H1 (cell line): Measurements from ENCODE around the gene PASK. TPM values are rescaled to one million over a fixed set of nuclear protein-coding genes. Genes with fewer than 3 reads are reported as not detected.

ENCODE experiments used
- CTBP2 ChIP-seq: IDR thresholded peaks from 2 replicates; pipeline ENCODE4 v1.7.0; 2011; ENCODE audit warnings: borderline replicate concordance, mild to moderate bottlenecking, moderate library complexity, mixed read lengths, low read length; ENCODE audit not compliant: insufficient read depth, insufficient read length
- POLR2A ChIP-seq, 2 experiments: IDR thresholded peaks; 1 replicate in 1 of 2; 2 replicates in 1 of 2; pipeline ENCODE4 v1.6.1; 2011; ENCODE audit warnings: low read depth in 2 of 2, low read length in 2 of 2, mild to moderate bottlenecking in 2 of 2; ENCODE audit errors: control extremely low read depth in 1 of 2
- SAP30 ChIP-seq: fragments of 300-600 bp; sonication (generic); IDR thresholded peaks from 2 replicates; pipeline ENCODE4 v1.7.1; 2012; ENCODE audit warnings: low read length, moderate library complexity, mild to moderate bottlenecking, inconsistent platforms; ENCODE audit not compliant: insufficient read depth, insufficient replicate concordance
- TEAD4 ChIP-seq: IDR thresholded peaks from 2 replicates; pipeline ENCODE4 v1.6.1; 2012; ENCODE audit warnings: low read depth, low read length, inconsistent platforms, mixed read lengths
- polyA plus RNA-seq, 7 experiments: library from polyadenylated mRNA; depleted of rRNA in 3 of 7; stranded (reverse) in 5 of 7; unstranded in 2 of 7; fragments of >200 nt in 5 of 7; fragments of 200-250 nt in 2 of 7; gene quantifications; 1 replicate in 5 of 7; 2 replicates in 1 of 7; 4 replicates in 1 of 7; pipeline versions ENCODE4 v1.2.1 to v1.2.3, GENCODE V29; 2011 to 2013; ENCODE audit warnings: missing spikeins in 2 of 7, mixed read lengths in 2 of 7
- total RNA-seq: library from RNA; stranded (reverse); fragmentation: NEBNext Ultra II Directional; extraction: Animal tissue kit (Norgen Biotek cat#: 25700); gene quantifications from 2 replicates; pipeline ENCODE4 v1.2.1, GENCODE V29; 2021
- TF ChIP-seq, protein P1 (sequence below): fragments of 300-600 bp; sonication (generic); IDR thresholded peaks from 2 replicates; pipeline ENCODE4 v1.7.1; 2012; ENCODE audit warnings: low read length, moderate library complexity, mild to moderate bottlenecking, inconsistent platforms; ENCODE audit not compliant: insufficient replicate concordance

Gene PASK
- total and polyA plus RNA-seq, 2 of the 8 experiments (the other 6 are each of a cell fraction or from before 2014, with no cell fraction given), result 20.5 to 66.1 TPM

DNA sequence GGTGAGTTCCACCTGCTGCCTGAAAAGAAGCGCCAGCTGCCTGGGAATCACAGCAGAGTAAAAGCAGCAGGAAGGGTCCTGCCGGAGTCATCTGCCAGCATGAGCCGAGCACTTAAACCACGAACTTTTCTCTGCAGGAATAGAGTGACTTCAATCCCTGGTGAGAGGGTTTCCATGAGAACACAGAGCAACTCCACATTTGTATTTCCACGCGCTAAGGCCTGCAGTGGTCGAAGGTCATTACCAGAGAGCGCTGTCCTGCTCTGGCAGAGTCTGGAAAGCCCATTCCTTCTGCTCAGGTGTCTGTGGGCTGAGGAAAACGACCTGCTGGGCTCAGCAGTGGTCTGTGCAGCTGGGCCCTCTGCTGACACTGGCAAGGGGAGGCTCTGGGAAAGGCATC lies 6.7 kb downstream of the PASK start (continued):
- TF ChIP-seq, protein P1, sequence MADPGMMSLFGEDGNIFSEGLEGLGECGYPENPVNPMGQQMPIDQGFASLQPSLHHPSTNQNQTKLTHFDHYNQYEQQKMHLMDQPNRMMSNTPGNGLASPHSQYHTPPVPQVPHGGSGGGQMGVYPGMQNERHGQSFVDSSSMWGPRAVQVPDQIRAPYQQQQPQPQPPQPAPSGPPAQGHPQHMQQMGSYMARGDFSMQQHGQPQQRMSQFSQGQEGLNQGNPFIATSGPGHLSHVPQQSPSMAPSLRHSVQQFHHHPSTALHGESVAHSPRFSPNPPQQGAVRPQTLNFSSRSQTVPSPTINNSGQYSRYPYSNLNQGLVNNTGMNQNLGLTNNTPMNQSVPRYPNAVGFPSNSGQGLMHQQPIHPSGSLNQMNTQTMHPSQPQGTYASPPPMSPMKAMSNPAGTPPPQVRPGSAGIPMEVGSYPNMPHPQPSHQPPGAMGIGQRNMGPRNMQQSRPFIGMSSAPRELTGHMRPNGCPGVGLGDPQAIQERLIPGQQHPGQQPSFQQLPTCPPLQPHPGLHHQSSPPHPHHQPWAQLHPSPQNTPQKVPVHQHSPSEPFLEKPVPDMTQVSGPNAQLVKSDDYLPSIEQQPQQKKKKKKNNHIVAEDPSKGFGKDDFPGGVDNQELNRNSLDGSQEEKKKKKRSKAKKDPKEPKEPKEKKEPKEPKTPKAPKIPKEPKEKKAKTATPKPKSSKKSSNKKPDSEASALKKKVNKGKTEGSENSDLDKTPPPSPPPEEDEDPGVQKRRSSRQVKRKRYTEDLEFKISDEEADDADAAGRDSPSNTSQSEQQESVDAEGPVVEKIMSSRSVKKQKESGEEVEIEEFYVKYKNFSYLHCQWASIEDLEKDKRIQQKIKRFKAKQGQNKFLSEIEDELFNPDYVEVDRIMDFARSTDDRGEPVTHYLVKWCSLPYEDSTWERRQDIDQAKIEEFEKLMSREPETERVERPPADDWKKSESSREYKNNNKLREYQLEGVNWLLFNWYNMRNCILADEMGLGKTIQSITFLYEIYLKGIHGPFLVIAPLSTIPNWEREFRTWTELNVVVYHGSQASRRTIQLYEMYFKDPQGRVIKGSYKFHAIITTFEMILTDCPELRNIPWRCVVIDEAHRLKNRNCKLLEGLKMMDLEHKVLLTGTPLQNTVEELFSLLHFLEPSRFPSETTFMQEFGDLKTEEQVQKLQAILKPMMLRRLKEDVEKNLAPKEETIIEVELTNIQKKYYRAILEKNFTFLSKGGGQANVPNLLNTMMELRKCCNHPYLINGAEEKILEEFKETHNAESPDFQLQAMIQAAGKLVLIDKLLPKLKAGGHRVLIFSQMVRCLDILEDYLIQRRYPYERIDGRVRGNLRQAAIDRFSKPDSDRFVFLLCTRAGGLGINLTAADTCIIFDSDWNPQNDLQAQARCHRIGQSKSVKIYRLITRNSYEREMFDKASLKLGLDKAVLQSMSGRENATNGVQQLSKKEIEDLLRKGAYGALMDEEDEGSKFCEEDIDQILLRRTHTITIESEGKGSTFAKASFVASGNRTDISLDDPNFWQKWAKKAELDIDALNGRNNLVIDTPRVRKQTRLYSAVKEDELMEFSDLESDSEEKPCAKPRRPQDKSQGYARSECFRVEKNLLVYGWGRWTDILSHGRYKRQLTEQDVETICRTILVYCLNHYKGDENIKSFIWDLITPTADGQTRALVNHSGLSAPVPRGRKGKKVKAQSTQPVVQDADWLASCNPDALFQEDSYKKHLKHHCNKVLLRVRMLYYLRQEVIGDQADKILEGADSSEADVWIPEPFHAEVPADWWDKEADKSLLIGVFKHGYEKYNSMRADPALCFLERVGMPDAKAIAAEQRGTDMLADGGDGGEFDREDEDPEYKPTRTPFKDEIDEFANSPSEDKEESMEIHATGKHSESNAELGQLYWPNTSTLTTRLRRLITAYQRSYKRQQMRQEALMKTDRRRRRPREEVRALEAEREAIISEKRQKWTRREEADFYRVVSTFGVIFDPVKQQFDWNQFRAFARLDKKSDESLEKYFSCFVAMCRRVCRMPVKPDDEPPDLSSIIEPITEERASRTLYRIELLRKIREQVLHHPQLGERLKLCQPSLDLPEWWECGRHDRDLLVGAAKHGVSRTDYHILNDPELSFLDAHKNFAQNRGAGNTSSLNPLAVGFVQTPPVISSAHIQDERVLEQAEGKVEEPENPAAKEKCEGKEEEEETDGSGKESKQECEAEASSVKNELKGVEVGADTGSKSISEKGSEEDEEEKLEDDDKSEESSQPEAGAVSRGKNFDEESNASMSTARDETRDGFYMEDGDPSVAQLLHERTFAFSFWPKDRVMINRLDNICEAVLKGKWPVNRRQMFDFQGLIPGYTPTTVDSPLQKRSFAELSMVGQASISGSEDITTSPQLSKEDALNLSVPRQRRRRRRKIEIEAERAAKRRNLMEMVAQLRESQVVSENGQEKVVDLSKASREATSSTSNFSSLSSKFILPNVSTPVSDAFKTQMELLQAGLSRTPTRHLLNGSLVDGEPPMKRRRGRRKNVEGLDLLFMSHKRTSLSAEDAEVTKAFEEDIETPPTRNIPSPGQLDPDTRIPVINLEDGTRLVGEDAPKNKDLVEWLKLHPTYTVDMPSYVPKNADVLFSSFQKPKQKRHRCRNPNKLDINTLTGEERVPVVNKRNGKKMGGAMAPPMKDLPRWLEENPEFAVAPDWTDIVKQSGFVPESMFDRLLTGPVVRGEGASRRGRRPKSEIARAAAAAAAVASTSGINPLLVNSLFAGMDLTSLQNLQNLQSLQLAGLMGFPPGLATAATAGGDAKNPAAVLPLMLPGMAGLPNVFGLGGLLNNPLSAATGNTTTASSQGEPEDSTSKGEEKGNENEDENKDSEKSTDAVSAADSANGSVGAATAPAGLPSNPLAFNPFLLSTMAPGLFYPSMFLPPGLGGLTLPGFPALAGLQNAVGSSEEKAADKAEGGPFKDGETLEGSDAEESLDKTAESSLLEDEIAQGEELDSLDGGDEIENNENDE, result no peak
- TF ChIP-seq POLR2A (IDR thresholded peaks at IDR 0.05; ENCODE audit: control extremely low read depth in 1 of 2, low read depth in 2 of 2, low read length in 2 of 2) (no peak), SAP30 (no peak), TEAD4 (no peak), CTBP2 (no peak)
